Osteocyte (in vitro differentiated cells): ENCODE data around the gene JAKMIP1. TPM values are rescaled to one million over a fixed set of nuclear protein-coding genes. Genes with fewer than 3 reads are reported as not detected.

ENCODE experiments used
- DNase-seq: peaks from one replicate; pipeline ENCODE4 v3.0.0; 2021; ENCODE audit warnings: mixed read lengths; ENCODE audit not compliant: unreplicated experiment; ENCODE audit errors: extremely low spot score
- H3K27ac Mint-ChIP-seq: one replicate; pipeline ENCODE4 v1.8.0; 2021; ENCODE audit warnings: mild to moderate bottlenecking, mixed read lengths; ENCODE audit not compliant: unreplicated experiment
- H3K27me3 Mint-ChIP-seq: one replicate; pipeline ENCODE4 v1.8.0; 2021; ENCODE audit warnings: mixed read lengths; ENCODE audit not compliant: unreplicated experiment
- H3K36me3 Mint-ChIP-seq: one replicate; pipeline ENCODE4 v1.8.0; 2021; ENCODE audit warnings: mixed read lengths; ENCODE audit not compliant: unreplicated experiment
- H3K4me1 Mint-ChIP-seq: one replicate; pipeline ENCODE4 v1.8.0; 2021; ENCODE audit warnings: mixed read lengths; ENCODE audit not compliant: unreplicated experiment
- H3K4me3 Mint-ChIP-seq: one replicate; pipeline ENCODE4 v1.8.0; 2021; ENCODE audit warnings: mild to moderate bottlenecking, moderate library complexity, mixed read lengths; ENCODE audit not compliant: unreplicated experiment
- H3K9me3 Mint-ChIP-seq: one replicate; pipeline ENCODE4 v1.8.0; 2021; ENCODE audit warnings: mixed read lengths; ENCODE audit not compliant: unreplicated experiment
- total RNA-seq: library from RNA; stranded (reverse); gene quantifications from 2 replicates; pipeline ENCODE4 v1.2.1, GENCODE V29; 2021
- TF ChIP-seq, protein P1 (sequence below): fragments of 200-600 bp; sonication (generic); IDR thresholded peaks from 2 replicates; pipeline ENCODE4 v1.5.0; 2021; ENCODE audit warnings: antibody characterized with exemption, mild to moderate bottlenecking, moderate library complexity

Gene JAKMIP1
- total RNA-seq, 1 donor from 2014 or later = not detected

- Mint-ChIP-seq H3K4me1 (no peaks in the 10 kb centered on the region), H3K4me3 (no peak overlapping the region), H3K36me3 (no peaks in the 10 kb centered on the region), H3K27me3 (peaks cover 3% of the 10 kb centered on the region), H3K27ac (no peak overlapping the region), H3K9me3 (no peaks in the 10 kb centered on the region)
- TF ChIP-seq, protein P1, sequence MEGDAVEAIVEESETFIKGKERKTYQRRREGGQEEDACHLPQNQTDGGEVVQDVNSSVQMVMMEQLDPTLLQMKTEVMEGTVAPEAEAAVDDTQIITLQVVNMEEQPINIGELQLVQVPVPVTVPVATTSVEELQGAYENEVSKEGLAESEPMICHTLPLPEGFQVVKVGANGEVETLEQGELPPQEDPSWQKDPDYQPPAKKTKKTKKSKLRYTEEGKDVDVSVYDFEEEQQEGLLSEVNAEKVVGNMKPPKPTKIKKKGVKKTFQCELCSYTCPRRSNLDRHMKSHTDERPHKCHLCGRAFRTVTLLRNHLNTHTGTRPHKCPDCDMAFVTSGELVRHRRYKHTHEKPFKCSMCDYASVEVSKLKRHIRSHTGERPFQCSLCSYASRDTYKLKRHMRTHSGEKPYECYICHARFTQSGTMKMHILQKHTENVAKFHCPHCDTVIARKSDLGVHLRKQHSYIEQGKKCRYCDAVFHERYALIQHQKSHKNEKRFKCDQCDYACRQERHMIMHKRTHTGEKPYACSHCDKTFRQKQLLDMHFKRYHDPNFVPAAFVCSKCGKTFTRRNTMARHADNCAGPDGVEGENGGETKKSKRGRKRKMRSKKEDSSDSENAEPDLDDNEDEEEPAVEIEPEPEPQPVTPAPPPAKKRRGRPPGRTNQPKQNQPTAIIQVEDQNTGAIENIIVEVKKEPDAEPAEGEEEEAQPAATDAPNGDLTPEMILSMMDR = no peak
- no peak for DNase-seq
Measured at GRCh38 chr4:6124386-6125102, 75.8 kb downstream of the JAKMIP1 start.

DNA sequence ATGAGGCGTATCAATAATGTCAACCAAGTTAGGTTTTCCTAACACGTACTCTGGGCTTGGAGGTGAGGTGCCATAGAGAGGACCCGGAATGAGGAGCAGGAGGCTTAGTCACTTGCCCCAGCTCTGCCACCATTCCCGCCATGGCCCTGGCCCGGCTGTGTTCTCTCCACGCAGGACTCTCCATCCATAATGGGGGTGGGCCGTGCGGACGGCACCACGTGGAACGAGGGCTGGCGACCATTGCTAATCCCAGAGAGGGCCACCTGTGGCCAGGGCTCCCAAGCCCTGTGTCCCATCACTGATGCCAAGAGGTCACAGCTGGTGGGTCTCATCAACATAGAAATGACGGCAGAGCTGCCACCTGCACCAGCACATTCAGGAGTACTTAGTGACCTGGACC is 76.4 kb downstream of the JAKMIP1 start:
- H3K27me3 Mint-ChIP-seq = peaks cover 4% of the 10 kb centered on the region
- H3K4me3 Mint-ChIP-seq = no peak overlapping the region
- H3K9me3 Mint-ChIP-seq = no peaks in the 10 kb centered on the region
- H3K4me1 Mint-ChIP-seq = no peaks in the 10 kb centered on the region
- TF ChIP-seq, protein P1 = no peak
- no peaks in the 10 kb centered on the region for H3K36me3 Mint-ChIP-seq
- no peak overlapping the region for H3K27ac Mint-ChIP-seq
- DNase-seq = no peak

DNA sequence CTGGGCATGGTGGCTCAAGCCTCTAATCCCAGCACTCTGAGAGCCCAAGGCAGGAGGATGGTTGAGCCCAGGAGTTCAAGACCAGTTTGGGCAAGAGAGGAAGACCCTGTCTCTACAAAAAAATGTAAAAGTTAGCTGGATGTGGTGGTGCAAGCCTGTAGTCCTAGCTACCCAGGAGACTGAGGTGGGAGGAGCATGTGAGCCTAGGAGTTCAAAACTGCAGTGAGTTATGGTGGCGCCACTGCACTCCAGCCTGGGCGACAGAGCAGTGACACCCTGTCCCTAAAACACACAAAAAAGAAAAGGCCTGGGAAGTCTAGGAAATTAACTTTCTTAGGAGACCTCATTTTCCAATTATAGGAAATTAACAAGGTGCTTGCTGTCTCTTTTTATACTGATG is 76.8 kb downstream of the JAKMIP1 start:
- no peaks in the 10 kb centered on the region for H3K36me3 Mint-ChIP-seq
- TF ChIP-seq, protein P1 = no peak
- H3K27me3 Mint-ChIP-seq = peaks cover 8% of the 10 kb centered on the region
- DNase-seq = no peak
- H3K27ac Mint-ChIP-seq = no peak overlapping the region
- no peaks in the 10 kb centered on the region for H3K9me3 Mint-ChIP-seq
- no peak overlapping the region for H3K4me3 Mint-ChIP-seq
- H3K4me1 Mint-ChIP-seq = no peaks in the 10 kb centered on the region

DNA sequence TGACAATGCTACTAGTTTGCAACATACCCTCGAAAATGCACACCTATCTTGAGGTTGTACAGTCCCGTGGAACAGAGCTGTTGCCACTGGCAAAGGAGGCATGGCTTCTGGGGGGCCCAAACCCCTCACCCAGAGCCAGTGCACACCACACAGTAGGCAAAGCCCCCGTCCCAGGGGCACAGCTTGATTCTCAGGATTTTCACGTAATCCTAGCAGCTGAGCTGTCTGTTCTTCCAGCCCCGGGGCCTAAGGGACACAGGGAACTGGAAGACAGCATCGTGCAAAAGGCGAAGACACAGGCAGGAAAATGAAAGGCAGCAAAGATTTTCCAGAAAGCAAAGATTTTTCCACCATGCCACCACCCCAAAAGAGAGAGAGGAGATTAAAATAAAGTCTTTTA is 77.2 kb downstream of the JAKMIP1 start:
- Mint-ChIP-seq H3K4me3 (no peak overlapping the region), H3K4me1 (no peaks in the 10 kb centered on the region), H3K27ac (no peak overlapping the region), H3K27me3 (peaks cover 8% of the 10 kb centered on the region), H3K9me3 (no peaks in the 10 kb centered on the region), H3K36me3 (no peaks in the 10 kb centered on the region)
- TF ChIP-seq, protein P1 = no peak
- no peak for DNase-seq

GRCh38 chr4:6122496-6122895 is 77.9 kb downstream of the JAKMIP1 start:
- no peaks in the 10 kb centered on the region for H3K4me1 Mint-ChIP-seq
- no peak for DNase-seq
- TF ChIP-seq, protein P1 = no peak
- H3K9me3 Mint-ChIP-seq = no peaks in the 10 kb centered on the region
- H3K4me3 Mint-ChIP-seq = no peak overlapping the region
- no peak overlapping the region for H3K27ac Mint-ChIP-seq
- H3K36me3 Mint-ChIP-seq = no peaks in the 10 kb centered on the region
- H3K27me3 Mint-ChIP-seq = peaks cover 8% of the 10 kb centered on the region
